K562 (cell line): Measurements from ENCODE around the gene NLRP9.

ENCODE experiments used
- ATF2 ChIP-seq: sonication (generic); formaldehyde crosslinking; IDR thresholded peaks from 2 replicates; pipeline ENCODE4 v1.8.1; 2022; ENCODE audit warnings: missing genetic modification reagents
- CTCF ChIP-seq, 3 experiments: IDR thresholded peaks in 2 of 3; conservative IDR thresholded peaks in 1 of 3; 2 replicates each; pipeline ENCODE4 v1.5.1; 2011 to 2012; ENCODE audit warnings: low read length in 3 of 3, mild to moderate bottlenecking in 3 of 3, control low read depth in 2 of 3, improper control_type of control experiment in 1 of 3, inconsistent platforms in 1 of 3, low read depth in 1 of 3, mixed read lengths in 1 of 3, moderate library complexity in 1 of 3; ENCODE audit not compliant: insufficient read depth in 2 of 3
- E2F8 ChIP-seq: fragments of 450-650 bp; IDR thresholded peaks from 2 replicates; pipeline ENCODE4 v1.7.1; 2018; ENCODE audit warnings: mild to moderate bottlenecking, low read depth; ENCODE audit not compliant: partially characterized antibody
- E4F1 ChIP-seq: fragments of 250-450 bp; sonication (Bioruptor Pico); IDR thresholded peaks from 2 replicates; pipeline ENCODE4 v1.5.0; 2021; ENCODE audit warnings: mild to moderate bottlenecking, borderline replicate concordance
- EZH2 ChIP-seq: IDR thresholded peaks from 2 replicates; pipeline ENCODE4 v1.6.1; 2012; ENCODE audit warnings: low read depth, mild to moderate bottlenecking, inconsistent platforms, low read length, borderline replicate concordance
- HDAC1 ChIP-seq, 2 experiments: fragments of 450-650 bp; IDR thresholded peaks; 2 replicates each; pipeline ENCODE4 v1.6.1; 2016 to 2017; ENCODE audit warnings: inconsistent platforms in 1 of 2, mild to moderate bottlenecking in 1 of 2, moderate library complexity in 1 of 2
- KAT7 ChIP-seq: sonication (generic); formaldehyde crosslinking; IDR thresholded peaks from 2 replicates; pipeline ENCODE4 v1.8.0; 2022; ENCODE audit warnings: missing genetic modification reagents, mild to moderate bottlenecking, borderline replicate concordance
- POLR2AphosphoS5 ChIP-seq: IDR thresholded peaks from 2 replicates; pipeline ENCODE4 v1.6.1; 2011; ENCODE audit warnings: mild to moderate bottlenecking, low read depth, low read length, moderate library complexity; ENCODE audit not compliant: control insufficient read depth, insufficient read depth
- RAD21 ChIP-seq, 2 experiments: fragments of 250-450 bp in 1 of 2; fragments of 450-650 bp in 1 of 2; sonication (Bioruptor Pico) in 1 of 2; formaldehyde crosslinking in 1 of 2; IDR thresholded peaks in 1 of 2; conservative IDR thresholded peaks in 1 of 2; 2 replicates each; pipeline versions ENCODE4 v1.4.0 to v1.8.0; 2020 to 2022; ENCODE audit warnings: mild to moderate bottlenecking in 2 of 2, moderate library complexity in 1 of 2
- RNF2 ChIP-seq: sonication (generic); IDR thresholded peaks from 2 replicates; pipeline ENCODE4 v1.6.1; 2016
- SPI1 ChIP-seq: IDR thresholded peaks from 2 replicates; pipeline ENCODE4 v1.6.1; 2011; ENCODE audit warnings: low read depth, low read length, control low read depth, borderline replicate concordance
- YY1 ChIP-seq, 3 experiments: IDR thresholded peaks; 2 replicates each; pipeline ENCODE4 v1.6.1; 2011; ENCODE audit warnings: low read length in 2 of 3, mild to moderate bottlenecking in 2 of 3, moderate library complexity in 2 of 3, borderline replicate concordance in 1 of 3, control low read depth in 1 of 3, low read depth in 1 of 3; ENCODE audit not compliant: insufficient read depth in 3 of 3, insufficient replicate concordance in 2 of 3, control insufficient read depth in 1 of 3, insufficient read length in 1 of 3; ENCODE audit errors: extremely low read depth in 1 of 3
- ZNF398 ChIP-seq: fragments of 250-450 bp; sonication (Bioruptor Pico); IDR thresholded peaks from 2 replicates; pipeline ENCODE4 v1.8.0; 2021; ENCODE audit warnings: moderate library complexity, mild to moderate bottlenecking, inconsistent platforms

GRCh38 chr19:55681131-55682092, 56.8 kb downstream of the NLRP9 start:
- no peak for TF ChIP-seq ZNF398 (CRISPR knock-in tag)
- TF ChIP-seq KAT7, result no peak
- no peak for TF ChIP-seq SPI1
- no peak for TF ChIP-seq ATF2 (CRISPR knock-in tag)
- TF ChIP-seq E4F1, result no peak
- TF ChIP-seq EZH2, result no peak
- no peak for TF ChIP-seq HDAC1 (IDR thresholded peaks at IDR 0.05)
- TF ChIP-seq CTCF (IDR thresholded peaks at IDR 0.05 in 2 of 3, conservative IDR thresholded peaks at IDR 0.05 in 1 of 3; ENCODE audit: insufficient read depth in 2 of 3, low read depth in 1 of 3, low read length in 3 of 3), result no peak
- no peak for TF ChIP-seq E2F8
- no peak for TF ChIP-seq RNF2
- no peak for TF ChIP-seq POLR2AphosphoS5
- no peak for TF ChIP-seq RAD21 (CRISPR knock-in tag; conservative IDR thresholded peaks at IDR 0.05 in 1 of 2, IDR thresholded peaks at IDR 0.05 in 1 of 2)
- TF ChIP-seq YY1 (IDR thresholded peaks at IDR 0.05; ENCODE audit: borderline replicate concordance in 1 of 3, control insufficient read depth in 1 of 3, extremely low read depth in 1 of 3, insufficient read depth in 3 of 3, insufficient read length in 1 of 3, insufficient replicate concordance in 2 of 3, low read depth in 1 of 3, low read length in 2 of 3), result no peak
